ENCODE data around the gene ABCA9.

The ABCA9 gene

GRCh38 chr17:69088643-69089200 is 28.0 kb upstream of the ABCA9 start:
- Histone ChIP-seq H3K9me3 (ENCODE audit: insufficient read depth, low read length) (no peaks in the 10 kb centered on the region), H3K4me1 (ENCODE audit: low read length) (peaks cover 17% of the 10 kb centered on the region), H3K36me3 (replicated peaks; ENCODE audit: low read depth, low read length) (peaks cover 9% of the 10 kb centered on the region), H3K27ac (ENCODE audit: low read length) (no peak overlapping the region), H3K27me3 (ENCODE audit: low read depth, low read length) (no peaks in the 10 kb centered on the region), H4K20me1 (ENCODE audit: insufficient read depth, low read length) (no peaks in the 10 kb centered on the region), H3K79me2 (ENCODE audit: low read length) (no peaks in the 10 kb centered on the region), H3K4me2 (ENCODE audit: low read length) (no peak overlapping the region), H3K9ac (ENCODE audit: low read length) (no peak overlapping the region), H3K4me3 (ENCODE audit: low read length) (no peak overlapping the region), H2AFZ (ENCODE audit: low read depth, low read length) (no peak overlapping the region)
- TF ChIP-seq EZH2phosphoT487 (IDR thresholded peaks at IDR 0.05; ENCODE audit: low read depth): no peak
- TF ChIP-seq, protein P1, sequence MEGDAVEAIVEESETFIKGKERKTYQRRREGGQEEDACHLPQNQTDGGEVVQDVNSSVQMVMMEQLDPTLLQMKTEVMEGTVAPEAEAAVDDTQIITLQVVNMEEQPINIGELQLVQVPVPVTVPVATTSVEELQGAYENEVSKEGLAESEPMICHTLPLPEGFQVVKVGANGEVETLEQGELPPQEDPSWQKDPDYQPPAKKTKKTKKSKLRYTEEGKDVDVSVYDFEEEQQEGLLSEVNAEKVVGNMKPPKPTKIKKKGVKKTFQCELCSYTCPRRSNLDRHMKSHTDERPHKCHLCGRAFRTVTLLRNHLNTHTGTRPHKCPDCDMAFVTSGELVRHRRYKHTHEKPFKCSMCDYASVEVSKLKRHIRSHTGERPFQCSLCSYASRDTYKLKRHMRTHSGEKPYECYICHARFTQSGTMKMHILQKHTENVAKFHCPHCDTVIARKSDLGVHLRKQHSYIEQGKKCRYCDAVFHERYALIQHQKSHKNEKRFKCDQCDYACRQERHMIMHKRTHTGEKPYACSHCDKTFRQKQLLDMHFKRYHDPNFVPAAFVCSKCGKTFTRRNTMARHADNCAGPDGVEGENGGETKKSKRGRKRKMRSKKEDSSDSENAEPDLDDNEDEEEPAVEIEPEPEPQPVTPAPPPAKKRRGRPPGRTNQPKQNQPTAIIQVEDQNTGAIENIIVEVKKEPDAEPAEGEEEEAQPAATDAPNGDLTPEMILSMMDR (IDR thresholded peaks at IDR 0.05; ENCODE audit: low read depth, low read length): no peak

DNA sequence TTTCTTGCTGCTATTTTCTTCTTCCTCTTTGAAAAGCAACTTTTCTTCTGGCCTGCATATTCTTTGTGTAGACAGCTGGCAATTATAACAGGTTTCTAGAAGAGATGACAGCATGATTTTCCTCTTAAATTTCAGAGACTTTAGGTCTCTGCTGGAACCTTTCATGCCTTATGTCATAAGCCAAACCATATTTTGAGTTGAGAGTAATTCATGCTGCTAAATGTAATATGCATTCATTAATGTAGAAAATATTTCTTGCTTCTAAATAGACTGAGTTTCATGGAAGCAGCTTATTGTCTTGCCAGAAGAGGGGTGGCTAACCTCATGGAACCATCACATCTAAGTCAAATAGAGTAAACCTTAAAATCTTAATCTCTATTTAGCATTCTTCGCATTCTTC is 25.9 kb upstream of the ABCA9 start:
- Histone ChIP-seq H3K9me3 (ENCODE audit: insufficient read depth, low read length) (peaks cover 6% of the 10 kb centered on the region; the same call in 1 of the 2 replicates), H3K36me3 (replicated peaks; ENCODE audit: low read depth, low read length) (peaks cover 3% of the 10 kb centered on the region), H3K27ac (ENCODE audit: low read length) (no peak overlapping the region), H3K9ac (ENCODE audit: low read length) (no peak overlapping the region), H3K4me3 (ENCODE audit: low read length) (no peak overlapping the region), H3K4me1 (ENCODE audit: low read length) (no peaks in the 10 kb centered on the region), H3K4me2 (ENCODE audit: low read length) (no peak overlapping the region), H2AFZ (ENCODE audit: low read depth, low read length) (no peak overlapping the region), H3K79me2 (ENCODE audit: low read length) (no peaks in the 10 kb centered on the region), H4K20me1 (ENCODE audit: insufficient read depth, low read length) (no peaks in the 10 kb centered on the region), H3K27me3 (ENCODE audit: low read depth, low read length) (no peaks in the 10 kb centered on the region)
- TF ChIP-seq EZH2phosphoT487 (IDR thresholded peaks at IDR 0.05; ENCODE audit: low read depth): no peak
- TF ChIP-seq, protein P1 (IDR thresholded peaks at IDR 0.05; ENCODE audit: low read depth, low read length): no peak

GRCh38 chr17:69084911-69085310 is 24.2 kb upstream of the ABCA9 start:
- Histone ChIP-seq H4K20me1 (ENCODE audit: insufficient read depth, low read length) (no peaks in the 10 kb centered on the region), H3K4me1 (ENCODE audit: low read length) (no peaks in the 10 kb centered on the region), H3K27ac (ENCODE audit: low read length) (no peak overlapping the region), H3K79me2 (ENCODE audit: low read length) (no peaks in the 10 kb centered on the region), H2AFZ (ENCODE audit: low read depth, low read length) (no peak overlapping the region), H3K9ac (ENCODE audit: low read length) (no peak overlapping the region), H3K4me2 (ENCODE audit: low read length) (no peak overlapping the region), H3K36me3 (replicated peaks; ENCODE audit: low read depth, low read length) (peaks cover 3% of the 10 kb centered on the region), H3K9me3 (ENCODE audit: insufficient read depth, low read length) (peaks cover 6% of the 10 kb centered on the region; the same call in 1 of the 2 replicates), H3K4me3 (ENCODE audit: low read length) (no peak overlapping the region), H3K27me3 (ENCODE audit: low read depth, low read length) (no peaks in the 10 kb centered on the region)
- TF ChIP-seq, protein P1 (IDR thresholded peaks at IDR 0.05; ENCODE audit: low read depth, low read length): 0 out of 2 replicates have a peak, but pooled peaks have one; percentile 21
- TF ChIP-seq EZH2phosphoT487 (IDR thresholded peaks at IDR 0.05; ENCODE audit: low read depth): no peak

GRCh38 chr17:69082696-69083095 is 22.0 kb upstream of the ABCA9 start:
- no peak for TF ChIP-seq EZH2phosphoT487 (IDR thresholded peaks at IDR 0.05; ENCODE audit: low read depth)
- TF ChIP-seq, protein P1 (IDR thresholded peaks at IDR 0.05; ENCODE audit: low read depth, low read length): no peak

More at GRCh38 chr17:69082696-69083095, 22.0 kb upstream of the ABCA9 start:
- H3K79me2 ChIP-seq (ENCODE audit: low read length): no peaks in the 10 kb centered on the region
- no peaks in the 10 kb centered on the region for H4K20me1 ChIP-seq (ENCODE audit: insufficient read depth, low read length)
- peaks cover 3% of the 10 kb centered on the region for H3K36me3 ChIP-seq (replicated peaks; ENCODE audit: low read depth, low read length)
- H3K9me3 ChIP-seq (ENCODE audit: insufficient read depth, low read length): peaks cover 6% of the 10 kb centered on the region; the same call in 1 of the 2 replicates
- H3K27me3 ChIP-seq (ENCODE audit: low read depth, low read length): no peaks in the 10 kb centered on the region
- H3K9ac ChIP-seq (ENCODE audit: low read length): no peak overlapping the region
- H3K4me1 ChIP-seq (ENCODE audit: low read length): peaks cover 2% of the 10 kb centered on the region; the same call in 1 of the 2 replicates
- H3K4me2 ChIP-seq (ENCODE audit: low read length): no peak overlapping the region
- H3K4me3 ChIP-seq (ENCODE audit: low read length): no peak overlapping the region
- H3K27ac ChIP-seq (ENCODE audit: low read length): no peak overlapping the region
- no peak overlapping the region for H2AFZ ChIP-seq (ENCODE audit: low read depth, low read length)

Data from OCI-LY3 (cell line).